ENCODE data around the gene RGS17.

GRCh38 chr6:153160221-153160620, 29.1 kb upstream of the RGS17 start:
- TF ChIP-seq EZH2 (IDR thresholded peaks at IDR 0.05; ENCODE audit: low read depth) (no peak), CTCF (conservative IDR thresholded peaks at IDR 0.05) (no peak)
